ENCODE results near the gene MOSMO. TPM values are rescaled to one million over a fixed set of nuclear protein-coding genes. Genes with fewer than 3 reads are reported as not detected.

MOSMO gene
- total and polyA plus RNA-seq, 2 donors from 2014 or later = 6.3 to 12.8 TPM

DNA sequence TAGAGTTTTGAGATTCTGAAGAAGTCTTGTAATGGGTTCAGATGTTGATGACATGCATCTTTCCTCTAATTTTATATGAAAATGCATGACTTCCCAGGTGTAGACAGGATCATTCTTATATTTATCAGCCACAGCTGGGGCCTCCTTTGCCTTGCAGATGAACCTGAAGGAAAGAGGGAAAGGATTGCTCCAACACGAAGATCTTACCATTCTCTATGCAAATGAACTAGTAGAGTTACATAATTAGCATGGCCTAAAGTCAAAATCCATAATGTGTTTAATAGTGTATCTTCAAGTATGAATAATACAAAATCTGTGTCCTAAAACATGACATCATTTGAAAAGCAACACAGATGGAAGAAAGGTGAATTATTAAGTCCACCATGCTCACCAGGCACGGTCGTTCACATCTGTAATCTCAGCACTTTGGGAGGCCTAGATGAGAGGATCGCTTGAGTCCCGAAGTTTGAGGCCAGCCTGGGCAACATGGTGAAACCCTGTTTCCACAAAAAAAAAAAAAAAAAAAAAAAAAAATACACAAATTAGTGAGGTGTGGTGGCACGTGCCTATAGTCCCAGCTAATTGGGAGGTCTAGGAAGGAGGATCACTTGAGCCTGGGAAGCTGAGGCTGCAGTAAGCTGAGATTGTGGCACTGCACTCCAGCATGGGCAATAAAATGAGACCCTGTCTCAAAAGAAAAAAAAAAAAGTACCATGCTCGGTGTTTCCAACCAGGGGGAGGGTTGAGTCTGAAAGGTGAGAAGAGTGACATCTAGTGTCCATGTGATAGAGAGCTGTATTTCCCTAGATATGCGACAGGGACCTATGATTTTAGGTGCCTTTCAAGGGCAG is 90.7 kb downstream of the MOSMO start:
- H3K27ac ChIP-seq (ENCODE audit: low read depth in 2 of 2, low read length in 2 of 2) = no peak overlapping the region
- peak overlapping the region in 1 of 3 donors; percentile 25 for H3K4me3 ChIP-seq (ENCODE audit: low read length in 3 of 3)
- H3K36me3 ChIP-seq (ENCODE audit: control insufficient read depth in 2 of 3, insufficient read depth in 3 of 3, low read length in 3 of 3) = no peaks in the 10 kb centered on the region
- DNase-seq (peak in 3 of 5 donors; percentile 28 to 85 (median 68)), FAIRE-seq (no peak)
- H3K4me1 ChIP-seq (ENCODE audit: control insufficient read depth in 2 of 3, insufficient read depth in 2 of 3, low read depth in 1 of 3, low read length in 3 of 3) = no peaks in the 10 kb centered on the region
- no peaks in the 10 kb centered on the region for H3K9me3 ChIP-seq (ENCODE audit: control insufficient read depth in 2 of 3, insufficient read depth in 1 of 3, low read length in 3 of 3)
- intact Hi-C loops (cut with DNase I) = no loop called here
- H3K27me3 ChIP-seq (ENCODE audit: control insufficient read depth, insufficient read depth, low read length) = no peaks in the 10 kb centered on the region
- TF ChIP-seq, protein P1, sequence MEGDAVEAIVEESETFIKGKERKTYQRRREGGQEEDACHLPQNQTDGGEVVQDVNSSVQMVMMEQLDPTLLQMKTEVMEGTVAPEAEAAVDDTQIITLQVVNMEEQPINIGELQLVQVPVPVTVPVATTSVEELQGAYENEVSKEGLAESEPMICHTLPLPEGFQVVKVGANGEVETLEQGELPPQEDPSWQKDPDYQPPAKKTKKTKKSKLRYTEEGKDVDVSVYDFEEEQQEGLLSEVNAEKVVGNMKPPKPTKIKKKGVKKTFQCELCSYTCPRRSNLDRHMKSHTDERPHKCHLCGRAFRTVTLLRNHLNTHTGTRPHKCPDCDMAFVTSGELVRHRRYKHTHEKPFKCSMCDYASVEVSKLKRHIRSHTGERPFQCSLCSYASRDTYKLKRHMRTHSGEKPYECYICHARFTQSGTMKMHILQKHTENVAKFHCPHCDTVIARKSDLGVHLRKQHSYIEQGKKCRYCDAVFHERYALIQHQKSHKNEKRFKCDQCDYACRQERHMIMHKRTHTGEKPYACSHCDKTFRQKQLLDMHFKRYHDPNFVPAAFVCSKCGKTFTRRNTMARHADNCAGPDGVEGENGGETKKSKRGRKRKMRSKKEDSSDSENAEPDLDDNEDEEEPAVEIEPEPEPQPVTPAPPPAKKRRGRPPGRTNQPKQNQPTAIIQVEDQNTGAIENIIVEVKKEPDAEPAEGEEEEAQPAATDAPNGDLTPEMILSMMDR (IDR thresholded peaks at IDR 0.05; ENCODE audit: borderline replicate concordance, extremely low read depth, insufficient read depth) = peak; percentile 50
- no peak overlapping the region for H3K9ac ChIP-seq (ENCODE audit: low read length in 3 of 3)

DNA sequence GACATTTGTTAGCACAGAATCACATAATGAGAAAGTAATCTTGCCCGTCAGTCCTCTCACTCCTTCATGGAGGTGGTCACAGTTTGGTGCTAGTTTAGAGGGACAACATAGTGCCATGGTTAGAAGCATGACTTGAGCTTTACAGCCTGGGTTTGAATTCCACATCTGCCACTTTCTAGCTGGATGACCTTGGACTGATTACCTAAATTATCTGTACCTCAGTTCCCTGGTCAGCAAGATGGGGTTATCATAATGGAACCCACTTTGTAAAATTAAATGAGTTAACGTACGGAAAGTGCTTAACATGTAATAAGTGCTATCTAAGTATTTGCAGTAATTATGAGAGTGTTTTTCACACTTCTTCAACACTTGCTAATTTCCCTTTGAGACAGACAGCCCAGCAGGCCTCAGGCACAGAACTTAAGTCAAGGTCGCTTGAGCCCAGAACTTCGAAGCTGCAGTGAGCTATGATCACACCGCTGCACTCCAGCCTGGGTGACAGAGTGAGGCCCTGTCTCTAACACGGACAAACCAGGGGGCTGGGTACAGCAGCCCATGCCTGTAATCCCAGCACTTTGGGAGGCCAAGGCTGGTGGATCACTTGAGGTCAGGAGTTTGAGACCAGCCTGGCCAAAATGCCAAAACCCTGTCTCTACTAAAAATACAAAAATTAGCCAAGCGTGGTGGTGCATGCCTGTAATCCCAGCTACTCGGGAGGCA is 91.5 kb downstream of the MOSMO start:
- intact Hi-C loops (cut with DNase I) = no loop called here
- H3K4me1 ChIP-seq (ENCODE audit: control insufficient read depth in 2 of 3, insufficient read depth in 2 of 3, low read depth in 1 of 3, low read length in 3 of 3) = no peaks in the 10 kb centered on the region
- TF ChIP-seq, protein P1 (IDR thresholded peaks at IDR 0.05; ENCODE audit: borderline replicate concordance, extremely low read depth, insufficient read depth) = no peak
- H3K9ac ChIP-seq (ENCODE audit: low read length in 3 of 3) = no peak overlapping the region
- DNase-seq (no peak), FAIRE-seq (no peak)
- H3K27me3 ChIP-seq (ENCODE audit: control insufficient read depth, insufficient read depth, low read length) = no peaks in the 10 kb centered on the region
- no peaks in the 10 kb centered on the region for H3K36me3 ChIP-seq (ENCODE audit: control insufficient read depth in 2 of 3, insufficient read depth in 3 of 3, low read length in 3 of 3)
- no peak overlapping the region for H3K27ac ChIP-seq (ENCODE audit: low read depth in 2 of 2, low read length in 2 of 2)
- peak overlapping the region in 1 of 3 donors; percentile 25 for H3K4me3 ChIP-seq (ENCODE audit: low read length in 3 of 3)
- H3K9me3 ChIP-seq (ENCODE audit: control insufficient read depth in 2 of 3, insufficient read depth in 1 of 3, low read length in 3 of 3) = no peaks in the 10 kb centered on the region

DNA sequence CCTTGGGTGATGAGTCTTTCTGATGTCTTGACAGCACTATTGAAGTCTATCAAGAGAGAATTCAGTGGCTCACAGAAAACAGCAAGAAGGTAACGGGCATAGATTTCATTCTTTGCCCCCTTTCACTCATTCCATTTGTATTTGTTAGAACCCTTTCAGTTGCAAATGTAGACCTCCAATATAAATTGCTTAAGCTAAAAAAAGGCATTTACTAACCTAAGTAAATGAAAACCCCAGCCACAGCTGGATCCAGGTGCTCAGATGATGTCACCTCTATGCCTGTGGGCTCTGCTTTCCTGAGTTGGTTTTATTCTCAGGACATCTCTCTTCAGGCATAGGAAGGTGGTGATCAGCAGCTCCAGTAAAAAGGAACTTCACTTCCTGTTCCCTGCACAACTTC is 95.5 kb downstream of the MOSMO start:
- no peak for FAIRE-seq
- Histone ChIP-seq H3K27me3 (ENCODE audit: control insufficient read depth, insufficient read depth, low read length) (no peaks in the 10 kb centered on the region), H3K9ac (ENCODE audit: low read length in 3 of 3) (no peak overlapping the region), H3K9me3 (ENCODE audit: control insufficient read depth in 2 of 3, insufficient read depth in 1 of 3, low read length in 3 of 3) (no peaks in the 10 kb centered on the region), H3K36me3 (ENCODE audit: control insufficient read depth in 2 of 3, insufficient read depth in 3 of 3, low read length in 3 of 3) (no peaks in the 10 kb centered on the region), H3K4me1 (ENCODE audit: control insufficient read depth in 2 of 3, insufficient read depth in 2 of 3, low read depth in 1 of 3, low read length in 3 of 3) (no peaks in the 10 kb centered on the region), H3K27ac (ENCODE audit: low read depth in 2 of 2, low read length in 2 of 2) (no peak overlapping the region), H3K4me3 (ENCODE audit: low read length in 3 of 3) (no peak overlapping the region)
- TF ChIP-seq, protein P1 (IDR thresholded peaks at IDR 0.05; ENCODE audit: borderline replicate concordance, extremely low read depth, insufficient read depth) = no peak
- no peak for DNase-seq
- intact Hi-C loops (cut with DNase I) = no loop called here
